IPS-NIHi11 (cell line): ENCODE data around the gene VIPR2.
A peak's percentile ranks its signal among the peaks of the same experiment; 100 is the strongest.

Experiments used
- DNase-seq: peaks from one replicate; pipeline ENCODE4 v3.0.0; 2012; ENCODE audit warnings: mixed read lengths, low spot score

The VIPR2 gene

GRCh38 chr7:159158125-159158887 lies 13.6 kb upstream of the VIPR2 start:
- no peak for DNase-seq

- DNase-seq, result no peak
These were observed 13.0 kb upstream of the VIPR2 start for GRCh38 chr7:159157714-159158113.

GRCh38 chr7:159156436-159157245 lies 12.0 kb upstream of the VIPR2 start:
- DNase-seq, result no peak

DNA sequence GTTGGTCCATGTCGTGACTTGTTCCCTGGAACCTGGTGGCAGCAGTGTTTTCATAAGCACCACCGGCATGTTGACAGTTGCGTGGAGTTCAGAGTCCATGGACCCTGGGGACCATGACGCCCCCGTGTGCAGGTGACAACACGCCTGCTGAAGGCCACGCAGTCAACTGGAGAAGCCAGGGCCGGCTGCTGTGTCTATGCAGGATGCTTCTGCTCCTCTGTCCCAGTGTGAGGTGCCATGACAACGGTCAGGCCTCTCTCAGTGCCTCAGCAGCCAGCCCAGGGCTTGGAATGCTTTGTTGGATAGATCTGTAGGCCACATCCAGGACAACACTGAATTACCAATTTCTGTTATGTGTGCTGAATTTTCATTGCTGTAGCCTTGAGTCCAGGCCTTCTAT lies 10.7 kb upstream of the VIPR2 start:
- no peak for DNase-seq

DNA sequence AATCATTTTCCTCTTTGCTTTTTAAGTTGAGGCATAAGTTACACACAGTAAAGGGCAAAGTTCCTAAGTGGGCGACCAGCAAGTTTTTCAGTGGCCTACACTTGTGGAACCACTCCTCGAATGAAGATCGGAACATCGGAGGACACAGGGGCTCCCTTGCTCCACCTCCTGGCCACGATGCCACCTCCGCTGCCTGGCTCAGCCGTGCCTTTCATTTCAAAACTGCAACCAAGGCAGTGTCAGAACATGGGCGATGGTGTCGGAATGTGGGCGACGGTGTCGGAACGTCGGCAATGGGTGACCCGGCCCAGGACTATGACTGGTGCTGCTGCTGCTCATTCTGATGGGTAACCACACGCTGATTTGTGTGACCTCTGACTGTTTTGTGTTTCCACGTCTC lies 9.6 kb upstream of the VIPR2 start:
- DNase-seq, result no peak

DNA sequence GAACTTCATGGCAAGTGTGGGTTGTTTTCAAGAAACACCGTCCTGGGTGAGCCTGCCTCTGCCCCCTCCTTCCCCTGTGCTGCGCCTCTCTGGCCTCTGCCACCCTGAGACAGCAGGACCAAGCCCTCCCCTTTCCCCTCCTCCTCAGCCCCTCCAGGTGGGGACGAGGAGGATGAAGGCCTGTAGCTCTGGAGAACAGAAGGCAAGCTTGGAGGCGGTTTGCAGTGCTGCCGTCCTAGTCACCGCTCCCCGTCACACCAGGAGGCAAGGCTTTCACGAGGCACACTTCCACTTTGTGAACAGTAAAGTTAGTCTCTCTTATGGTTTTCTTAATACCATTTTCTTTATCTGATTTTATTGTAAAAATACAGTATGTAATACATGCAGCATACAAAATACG lies 8.8 kb upstream of the VIPR2 start:
- DNase-seq, result no peak

DNA sequence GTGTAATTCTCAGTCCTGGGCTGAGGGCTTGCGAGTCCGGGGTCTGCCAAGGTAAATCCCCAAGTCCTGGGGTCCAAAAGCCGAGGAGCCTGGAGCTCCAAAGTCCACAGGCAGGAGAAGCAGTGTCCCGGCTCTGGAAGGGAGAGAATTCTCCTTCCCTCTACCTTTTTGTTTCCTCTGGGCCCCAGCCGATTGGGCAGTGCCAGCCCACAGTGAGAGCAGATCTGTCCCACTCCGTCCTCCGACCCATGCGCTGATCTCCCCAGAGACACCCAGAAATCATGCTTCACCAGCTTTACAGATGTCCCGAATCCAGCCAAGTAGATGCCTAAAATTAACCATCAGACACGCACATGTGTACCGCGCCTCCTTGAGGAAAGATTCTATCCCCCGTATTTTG lies 8.1 kb upstream of the VIPR2 start:
- DNase-seq, result no peak

DNA sequence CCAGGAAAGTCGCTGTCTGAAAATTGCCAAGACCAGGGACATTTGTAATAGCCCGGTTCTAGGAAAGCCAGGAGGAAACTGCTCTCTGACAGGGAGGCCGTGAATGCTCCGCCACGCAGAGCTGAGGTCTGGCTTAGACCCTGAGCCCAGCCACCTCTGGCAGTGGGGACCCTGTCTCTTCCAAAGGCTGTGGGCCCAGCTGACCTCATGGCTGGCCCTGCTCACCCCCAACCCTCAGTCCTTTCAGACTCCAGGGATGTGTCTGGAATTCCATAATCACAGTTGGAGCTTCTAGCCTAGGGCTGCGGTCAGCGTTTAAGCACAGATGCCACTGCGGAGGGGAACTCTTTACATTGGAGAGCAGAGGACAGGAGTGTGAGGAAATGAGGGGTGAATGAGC lies 6.6 kb upstream of the VIPR2 start:
- DNase-seq, result no peak

- no peak for DNase-seq
These were observed 4.8 kb upstream of the VIPR2 start for GRCh38 chr7:159149488-159149887.

DNA sequence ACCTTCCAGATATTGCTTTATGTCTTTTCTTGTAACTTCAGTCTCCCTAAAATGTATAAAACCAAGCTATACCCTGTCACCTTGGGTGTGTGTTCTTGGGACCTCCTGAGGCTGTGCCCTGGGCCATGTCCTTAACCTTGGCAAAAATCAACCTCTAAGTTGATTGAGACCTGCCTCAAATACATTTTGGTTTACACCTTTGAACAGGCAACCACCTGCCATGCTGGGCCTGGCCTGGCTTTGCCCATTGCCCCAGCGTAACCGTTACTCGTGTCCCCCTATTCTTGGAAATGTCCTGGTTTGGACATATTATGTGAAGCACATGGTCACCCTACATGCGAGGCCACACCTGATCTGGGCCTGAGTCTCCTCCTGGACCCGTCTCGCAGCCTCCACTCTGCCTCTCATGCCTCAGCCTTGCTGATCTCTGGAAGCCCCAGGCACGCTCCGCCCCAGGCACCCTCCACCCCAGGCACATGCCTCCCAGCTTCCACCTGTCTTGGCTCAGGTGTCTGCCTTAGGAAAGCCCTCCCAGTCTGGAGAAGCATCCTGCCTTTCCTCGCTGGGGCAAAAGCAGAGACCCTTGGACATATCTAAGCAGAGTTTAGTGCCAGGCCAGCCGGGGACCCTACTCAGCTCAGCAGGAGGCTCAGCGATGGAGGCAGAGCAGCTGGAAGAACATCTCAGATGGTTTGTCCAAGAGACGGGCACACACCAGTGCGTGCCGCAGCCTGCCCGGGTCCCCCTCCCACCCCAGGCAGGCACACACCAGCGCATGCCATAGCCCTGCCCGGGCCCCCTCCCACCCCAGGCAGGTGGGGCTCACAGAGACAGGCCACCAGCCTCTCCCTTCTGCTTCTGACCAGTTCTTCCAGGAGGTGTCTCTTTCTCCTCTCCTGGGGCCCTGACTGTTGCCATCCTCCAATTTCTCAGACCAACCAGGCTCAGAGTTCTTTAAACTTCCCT lies 4.0 kb upstream of the VIPR2 start:
- DNase-seq, result no peak

DNA sequence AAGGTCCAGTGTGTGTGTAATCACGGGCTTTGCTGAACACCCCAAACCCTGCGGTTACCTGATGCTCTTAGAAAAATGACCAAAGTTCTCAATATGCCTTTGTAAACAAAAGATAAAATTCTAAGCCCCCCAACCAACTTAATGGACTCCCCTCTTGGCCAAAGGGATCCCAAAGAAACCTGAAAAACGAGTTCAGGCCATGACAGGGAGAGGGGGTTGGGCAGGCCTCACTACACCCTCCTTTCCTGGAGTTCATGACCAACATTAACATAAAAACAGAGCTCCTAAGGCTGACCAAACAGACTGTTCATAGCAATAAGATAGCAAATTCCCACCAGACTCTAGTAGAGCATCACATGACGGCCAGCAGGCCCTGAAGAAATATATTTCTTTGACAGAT lies 3.0 kb upstream of the VIPR2 start:
- DNase-seq, result no peak

GRCh38 chr7:159147246-159147645 lies 2.6 kb upstream of the VIPR2 start:
- no peak for DNase-seq

DNA sequence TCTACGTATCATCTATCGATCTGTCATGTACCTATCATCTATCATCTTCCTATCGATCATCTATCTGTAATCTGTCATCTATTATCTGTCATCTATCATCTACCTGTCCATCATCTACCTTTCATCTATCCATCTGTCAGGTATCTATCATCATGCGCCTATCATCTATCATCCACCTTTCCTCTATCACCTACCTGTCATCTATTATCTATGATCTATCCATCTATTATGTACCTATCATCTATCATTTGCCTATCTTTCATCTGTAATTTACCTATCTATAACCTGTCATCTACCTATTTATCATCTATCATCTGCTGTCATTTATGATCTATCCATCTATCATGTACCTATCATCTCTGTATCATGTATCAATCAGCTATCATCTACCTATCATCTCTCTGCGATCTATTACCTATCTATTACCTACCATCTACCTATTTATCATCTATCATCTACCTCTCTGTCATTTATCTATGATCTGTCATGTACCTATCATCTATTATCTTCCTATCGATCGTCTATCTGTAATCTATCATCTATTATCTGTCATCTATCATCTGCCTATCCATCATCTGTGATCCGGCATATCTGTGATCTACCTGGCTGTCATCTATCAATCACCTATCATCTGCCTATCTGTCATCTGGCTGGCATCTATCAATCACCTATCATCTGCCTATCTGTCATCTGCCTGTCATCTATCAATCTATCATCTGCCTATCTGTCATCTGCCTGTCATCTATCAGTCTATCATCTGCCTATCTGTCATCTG lies 1.6 kb upstream of the VIPR2 start:
- no peak for DNase-seq

GRCh38 chr7:159145490-159145855 lies 806 bp upstream of the VIPR2 start:
- DNase-seq, result no peak

DNA sequence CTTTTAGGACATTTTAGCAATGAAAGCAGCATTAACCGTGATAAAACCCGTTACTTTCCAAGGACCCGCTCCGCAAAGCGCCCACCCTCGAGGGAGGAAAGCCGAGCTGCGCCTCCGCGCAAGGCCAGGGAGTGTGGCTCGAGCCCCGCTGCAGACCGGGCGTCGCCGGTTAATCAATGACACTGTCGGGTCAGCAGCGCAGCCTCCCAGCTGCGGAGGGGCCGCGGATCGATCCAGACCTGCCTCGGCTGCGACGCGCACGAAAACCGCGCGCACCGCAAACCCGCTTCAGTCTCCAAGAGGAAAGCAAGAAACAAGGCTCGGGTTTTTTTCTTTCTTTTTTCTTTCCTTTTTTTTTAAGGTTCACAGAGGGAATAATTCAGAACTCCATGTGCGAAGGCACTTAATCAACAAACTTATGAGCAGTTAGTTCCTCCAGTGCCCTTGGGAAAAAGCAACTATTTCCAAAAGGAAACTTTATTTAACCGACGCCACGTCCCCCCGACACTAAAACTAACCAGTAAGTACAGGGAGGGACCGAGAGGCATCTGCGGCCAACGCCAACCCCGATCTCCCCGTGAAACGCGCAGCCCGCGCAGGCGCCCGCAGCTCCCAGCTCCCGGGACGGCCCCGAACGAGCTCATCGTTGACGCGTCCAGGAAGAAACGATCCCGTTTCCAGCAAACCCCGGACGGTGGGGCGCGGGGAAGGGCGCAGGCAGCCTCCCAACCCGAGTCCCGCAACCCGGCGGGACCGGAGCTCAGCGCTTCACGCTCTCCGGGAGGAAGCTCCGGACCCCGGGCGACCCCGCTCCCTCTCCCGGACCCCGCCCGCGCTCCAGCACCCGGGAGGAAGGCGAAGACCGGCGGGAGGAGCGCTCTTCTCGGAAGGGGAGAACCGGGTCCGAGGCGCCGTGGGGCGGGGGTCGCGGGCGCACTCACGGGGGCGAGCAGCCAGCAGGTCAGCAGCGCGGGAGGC lies 598 bp downstream of the VIPR2 start:
- DNase-seq, result peak; percentile 46

DNA sequence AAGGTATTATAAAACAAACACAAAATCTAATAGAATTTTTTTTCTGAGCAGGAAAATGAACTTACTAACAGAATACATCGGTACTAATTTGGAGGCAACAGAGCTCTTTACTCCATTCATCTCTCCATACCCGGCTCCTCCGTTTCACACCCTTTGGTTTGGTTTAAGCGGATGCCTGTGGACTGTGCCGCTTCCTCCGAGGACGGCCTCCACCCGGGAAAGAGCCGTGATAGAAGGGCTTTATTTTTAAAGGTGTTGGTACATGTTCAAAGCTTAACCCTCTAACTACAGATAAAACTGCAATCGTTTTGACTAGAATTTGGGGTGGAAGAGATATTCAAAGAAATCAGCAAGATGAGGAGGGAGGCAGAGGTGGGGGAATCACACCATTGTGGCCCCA lies 1.9 kb downstream of the VIPR2 start:
- DNase-seq, result no peak

GRCh38 chr7:159142199-159142598 lies 2.5 kb downstream of the VIPR2 start:
- DNase-seq, result no peak

DNA sequence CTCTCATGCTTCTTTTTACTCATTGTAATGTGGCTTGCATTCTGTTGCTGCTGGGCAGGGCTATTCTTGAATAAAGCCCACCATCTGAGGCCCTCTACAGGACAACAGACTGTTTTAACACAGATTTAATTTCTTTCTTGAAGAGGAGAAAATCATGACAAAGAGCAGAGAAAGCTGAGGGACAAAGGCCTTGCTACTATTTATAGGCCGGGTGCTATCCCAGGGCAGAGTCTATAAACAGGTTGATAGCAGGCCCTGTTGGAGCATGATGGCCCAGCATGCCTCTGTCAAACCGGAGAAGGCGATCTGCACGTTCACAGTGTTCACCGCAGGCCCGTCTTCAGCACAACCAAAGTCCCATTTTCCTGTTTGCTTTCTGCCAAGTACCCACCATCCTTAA lies 3.0 kb downstream of the VIPR2 start:
- DNase-seq, result no peak

DNA sequence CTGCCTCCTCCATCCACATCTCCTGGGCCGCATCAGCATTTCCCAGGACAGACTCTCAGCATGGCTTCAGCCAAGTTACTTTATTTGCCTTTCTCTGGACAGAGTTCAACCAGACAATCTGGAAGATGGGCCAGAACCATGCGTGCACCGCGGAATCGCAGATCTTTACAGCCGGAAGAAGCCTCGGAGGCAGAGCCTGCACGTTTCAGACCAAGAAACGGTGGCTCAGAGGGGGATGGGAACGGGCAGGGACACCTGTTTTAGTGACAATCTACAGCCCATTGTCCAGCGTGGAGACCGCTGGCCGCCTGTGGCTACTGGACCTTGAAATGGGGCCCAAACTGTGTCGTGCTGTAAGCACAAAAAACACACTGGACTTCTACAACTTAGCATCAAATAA lies 3.5 kb downstream of the VIPR2 start:
- DNase-seq, result no peak

- no peak for DNase-seq
These were observed 4.3 kb downstream of the VIPR2 start for GRCh38 chr7:159140170-159140910.
